A549 (cell line): ENCODE measurements around the gene CPEB4. TPM values are rescaled to one million over a fixed set of nuclear protein-coding genes. Genes with fewer than 3 reads are reported as not detected.

Experiments used
- ATAC-seq, 2 experiments: fragments of 200-7000 bp in 1 of 2; fragments of >200 bp in 1 of 2; cut with Nextera tagmentation in 1 of 2; cut with Tn5 transposase in 1 of 2; 3 replicates each; pipeline versions ENCODE4 v1.8.0 to v1.9.1; 2018 to 2020; ENCODE audit warnings: mild to moderate bottlenecking in 1 of 2, moderate library complexity in 1 of 2
- CTCF ChIA-PET: fragments of 300-600 bp; sonication (Branson Sonifier 250); formaldehyde crosslinking; extraction: SDS; loops from one replicate; lab custom pipeline; 2021; ENCODE audit warnings: antibody characterized with exemption, inconsistent platforms; lab: Yijun Ruan, JAX
- POLR2A ChIA-PET: fragments of 350-600 bp; formaldehyde crosslinking; extraction: SDS; loops from one replicate; lab custom pipeline; 2021; ENCODE audit warnings: antibody characterized with exemption, inconsistent platforms; lab: Yijun Ruan, JAX
- DNase-seq, 2 experiments: peaks; one replicate each; pipeline versions ENCODE4 v3.0.0 to v3.0.0-alpha.2; 2011 to 2016; ENCODE audit warnings: low read depth in 1 of 2, low spot score in 1 of 2
- FAIRE-seq: peaks from 2 replicates; lab custom pipeline; 2011; peaks lifted over from hg19 to GRCh38; lab: Jason Lieb, UNC
- H3K27ac ChIP-seq, 2 experiments: fragments of >200 bp; sonication (Bioruptor Twin); formaldehyde crosslinking; 3 replicates each; pipeline ENCODE4 v1.5.1; 2016 to 2017
- H3K4me1 ChIP-seq: fragments of >200 bp; sonication (Bioruptor Twin); formaldehyde crosslinking; 3 replicates; pipeline ENCODE4 v1.6.1; 2016
- H3K4me2 ChIP-seq: fragments of >200 bp; sonication (Bioruptor Twin); formaldehyde crosslinking; 3 replicates; pipeline ENCODE4 v1.6.1; 2016
- H3K4me3 ChIP-seq: fragments of >200 bp; sonication (Bioruptor Twin); formaldehyde crosslinking; 3 replicates; pipeline ENCODE4 v1.5.1; 2016
- H3K9me3 ChIP-seq: fragments of >200 bp; sonication (Bioruptor Twin); formaldehyde crosslinking; 3 replicates; pipeline ENCODE4 v1.6.1; 2016
- CBX2 ChIP-seq: fragments of 200-600 bp; sonication (generic); IDR thresholded peaks from 2 replicates; pipeline ENCODE4 v1.6.1; 2016; ENCODE audit warnings: low read depth, mild to moderate bottlenecking, borderline replicate concordance
- CHD4 ChIP-seq: fragments of 200-600 bp; sonication (generic); IDR thresholded peaks from 2 replicates; pipeline ENCODE4 v1.6.1; 2016; ENCODE audit warnings: antibody characterized with exemption, mild to moderate bottlenecking, borderline replicate concordance
- EHMT2 ChIP-seq: fragments of 200-600 bp; sonication (generic); IDR thresholded peaks from 2 replicates; pipeline ENCODE4 v1.6.1; 2016; ENCODE audit warnings: antibody characterized with exemption, low read depth, mild to moderate bottlenecking, moderate library complexity
- EP300 ChIP-seq, 2 experiments: fragments of >200 bp; sonication (Bioruptor Twin); formaldehyde crosslinking; IDR thresholded peaks; 2 replicates in 1 of 2; 3 replicates in 1 of 2; pipeline ENCODE4 v1.6.1; 2016 to 2017
- FOXS1 ChIP-seq: fragments of 250-450 bp; sonication (Bioruptor Pico); IDR thresholded peaks from 2 replicates; pipeline ENCODE4 v1.5.0; 2020; ENCODE audit warnings: mild to moderate bottlenecking, moderate library complexity
- HDAC2 ChIP-seq: fragments of 200-600 bp; sonication (generic); IDR thresholded peaks from 2 replicates; pipeline ENCODE4 v1.6.1; 2016
- HOXA7 ChIP-seq: fragments of 250-450 bp; sonication (Bioruptor Pico); IDR thresholded peaks from 2 replicates; pipeline ENCODE4 v1.5.0; 2020; ENCODE audit warnings: mild to moderate bottlenecking, moderate library complexity
- HOXB13 ChIP-seq: fragments of 250-450 bp; sonication (Bioruptor Pico); IDR thresholded peaks from 2 replicates; pipeline ENCODE4 v1.5.0; 2020; ENCODE audit warnings: low read depth, mild to moderate bottlenecking, moderate library complexity
- HOXB5 ChIP-seq: fragments of 250-450 bp; sonication (Bioruptor Pico); IDR thresholded peaks from 2 replicates; pipeline ENCODE4 v1.5.0; 2020; ENCODE audit warnings: mild to moderate bottlenecking, moderate library complexity
- JUNB ChIP-seq: fragments of >200 bp; sonication (Bioruptor Twin); formaldehyde crosslinking; IDR thresholded peaks from 2 replicates; pipeline ENCODE4 v1.6.1; 2016
- MYC ChIP-seq: IDR thresholded peaks from 2 replicates; pipeline ENCODE4 v1.6.1; 2012; ENCODE audit warnings: mild to moderate bottlenecking, inconsistent platforms, low read length, improper control_type of control experiment, borderline replicate concordance
- NPAS2 ChIP-seq: fragments of 250-450 bp; sonication (Bioruptor Pico); IDR thresholded peaks from 2 replicates; pipeline ENCODE4 v1.8.0; 2022; ENCODE audit warnings: mild to moderate bottlenecking, moderate library complexity, borderline replicate concordance
- NR3C1 ChIP-seq: fragments of >200 bp; sonication (Bioruptor Twin); formaldehyde crosslinking; IDR thresholded peaks from 3 replicates; pipeline ENCODE4 v1.6.1; 2017
- RAD21 ChIP-seq, 2 experiments: fragments of >200 bp in 1 of 2; sonication (Bioruptor Twin) in 1 of 2; formaldehyde crosslinking in 1 of 2; IDR thresholded peaks in 1 of 2; conservative IDR thresholded peaks in 1 of 2; 2 replicates in 1 of 2; 3 replicates in 1 of 2; pipeline ENCODE4 v1.6.1; 2012 to 2018; ENCODE audit warnings: inconsistent platforms in 1 of 2
- RARB ChIP-seq: fragments of 250-450 bp; sonication (Bioruptor Pico); IDR thresholded peaks from 2 replicates; pipeline ENCODE4 v1.8.0; 2021; ENCODE audit warnings: mild to moderate bottlenecking, moderate library complexity
- SREBF2 ChIP-seq: fragments of 450-650 bp; IDR thresholded peaks from 2 replicates; pipeline ENCODE4 v1.6.1; 2014; ENCODE audit warnings: mild to moderate bottlenecking, moderate library complexity
- TP53 ChIP-seq: fragments of 250-450 bp; sonication (Bioruptor Pico); IDR thresholded peaks from 2 replicates; pipeline ENCODE4 v1.5.0; 2021; ENCODE audit warnings: mild to moderate bottlenecking, moderate library complexity
- ZC3H11A ChIP-seq: fragments of 450-650 bp; IDR thresholded peaks from 2 replicates; pipeline ENCODE4 v1.6.1; 2014; ENCODE audit warnings: antibody characterized with exemption, mild to moderate bottlenecking
- ZNF302 ChIP-seq: fragments of 250-450 bp; sonication (Bioruptor Pico); IDR thresholded peaks from 2 replicates; pipeline ENCODE4 v1.9.0; 2021; ENCODE audit warnings: inconsistent platforms, mild to moderate bottlenecking, moderate library complexity
- WGBS: methylation state at CpG from one replicate; pipeline ENCODE4 v1.1.6; 2017; ENCODE audit errors: missing lambda C conversion rate; 5-methylcytosine and 5-hydroxymethylcytosine counted together
- polyA plus RNA-seq, 4 experiments: library from polyadenylated mRNA; depleted of rRNA in 3 of 4; stranded (reverse); fragments of >200 nt; fragmentation: RNase III in 1 of 4; extraction: RNeasy Plus Mini Kit Qiagen cat#74134 plus additional on column Dnase treatment in 1 of 4; gene quantifications; 2 replicates in 3 of 4; 3 replicates in 1 of 4; pipeline ENCODE4 v1.2.3, GENCODE V29; 2011 to 2017
- TF ChIP-seq, protein P1 (sequence below): fragments of >200 bp; sonication (Bioruptor Twin); formaldehyde crosslinking; IDR thresholded peaks from 3 replicates; pipeline ENCODE4 v1.5.1; 2016
- TF ChIP-seq, protein P2 (sequence below): fragments of 250-450 bp; sonication (Bioruptor Pico); IDR thresholded peaks from 2 replicates; pipeline ENCODE4 v1.5.0; 2020; ENCODE audit warnings: low read depth, mild to moderate bottlenecking, moderate library complexity
- TF ChIP-seq, protein P3 (sequence below): IDR thresholded peaks from 2 replicates; pipeline ENCODE4 v1.6.1; 2012; ENCODE audit warnings: low read depth, borderline replicate concordance
- TF ChIP-seq, protein P4 (sequence below): IDR thresholded peaks from 2 replicates; pipeline ENCODE4 v1.6.1; 2012

Gene CPEB4
- polyA plus RNA-seq, 2 of the 4 experiments (the other 2 are of a cell fraction) = 11.4 to 50.0 TPM

DNA sequence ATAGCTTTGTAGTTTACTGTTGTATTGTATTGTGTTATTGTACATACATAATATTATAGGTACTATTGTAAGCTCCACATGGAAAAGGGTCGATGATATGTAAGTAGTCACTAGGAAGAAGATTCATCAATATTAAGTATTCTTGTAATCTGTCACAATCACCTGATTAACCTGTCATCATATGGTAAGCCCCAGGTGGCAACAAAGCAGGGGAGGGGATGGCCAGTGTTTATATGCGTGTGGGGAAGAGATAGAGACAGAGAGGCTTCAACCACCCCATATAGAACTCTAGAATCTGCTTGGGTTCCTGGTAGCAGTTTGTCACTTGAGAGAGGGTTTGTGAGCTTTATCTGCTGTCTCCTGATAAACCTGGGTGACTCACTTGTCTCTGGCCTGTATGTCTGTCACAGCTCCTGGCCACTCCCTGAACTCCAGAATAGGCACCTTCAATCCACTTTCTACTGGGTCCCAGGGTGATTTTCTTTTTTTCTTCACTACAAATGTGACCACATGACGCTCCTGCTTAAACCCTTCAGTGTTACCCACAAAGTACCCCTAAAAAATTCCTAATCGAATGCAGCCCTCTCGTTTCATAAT is 48.9 kb upstream of the CPEB4 start:
- H3K4me2 ChIP-seq = no peak overlapping the region
- peaks cover 11% of the 10 kb centered on the region; the same call in 1 of the 3 replicates for H3K4me1 ChIP-seq
- CTCF ChIA-PET = interaction anchor here (1.1 to 1.5 kb wide), 2 partner anchors 12 to 41 kb away, joined by 3 to 5 read pairs; no protein-coding TSS in a partner anchor
- WGBS = 53% methylated on average over 5 of the region's 5 CpGs
- DNase-seq (no peak), FAIRE-seq (no peak), ATAC-seq (peak; percentile 43 to 70; a peak in 2 of 6 replicates)
- H3K4me3 ChIP-seq = no peak overlapping the region
- peak overlapping the region in 1 of 2 experiments; percentile 46; a peak in 2 of 6 replicates for H3K27ac ChIP-seq
- POLR2A ChIA-PET = no interaction called here
- H3K9me3 ChIP-seq = no peaks in the 10 kb centered on the region
- TF ChIP-seq EHMT2 (no peak), NR3C1 (no peak), ZC3H11A (no peak), EP300 (IDR thresholded peaks at IDR 0.05) (no peak), MYC (no peak), HOXA7 (no peak), RARB (CRISPR knock-in tag) (no peak), ZNF302 (no peak), JUNB (no peak), NPAS2 (no peak), FOXS1 (CRISPR knock-in tag) (no peak), SREBF2 (no peak), TP53 (CRISPR knock-in tag) (no peak), HOXB5 (no peak), HDAC2 (no peak), HOXB13 (CRISPR knock-in tag) (no peak), CHD4 (no peak)
- TF ChIP-seq, protein P1, sequence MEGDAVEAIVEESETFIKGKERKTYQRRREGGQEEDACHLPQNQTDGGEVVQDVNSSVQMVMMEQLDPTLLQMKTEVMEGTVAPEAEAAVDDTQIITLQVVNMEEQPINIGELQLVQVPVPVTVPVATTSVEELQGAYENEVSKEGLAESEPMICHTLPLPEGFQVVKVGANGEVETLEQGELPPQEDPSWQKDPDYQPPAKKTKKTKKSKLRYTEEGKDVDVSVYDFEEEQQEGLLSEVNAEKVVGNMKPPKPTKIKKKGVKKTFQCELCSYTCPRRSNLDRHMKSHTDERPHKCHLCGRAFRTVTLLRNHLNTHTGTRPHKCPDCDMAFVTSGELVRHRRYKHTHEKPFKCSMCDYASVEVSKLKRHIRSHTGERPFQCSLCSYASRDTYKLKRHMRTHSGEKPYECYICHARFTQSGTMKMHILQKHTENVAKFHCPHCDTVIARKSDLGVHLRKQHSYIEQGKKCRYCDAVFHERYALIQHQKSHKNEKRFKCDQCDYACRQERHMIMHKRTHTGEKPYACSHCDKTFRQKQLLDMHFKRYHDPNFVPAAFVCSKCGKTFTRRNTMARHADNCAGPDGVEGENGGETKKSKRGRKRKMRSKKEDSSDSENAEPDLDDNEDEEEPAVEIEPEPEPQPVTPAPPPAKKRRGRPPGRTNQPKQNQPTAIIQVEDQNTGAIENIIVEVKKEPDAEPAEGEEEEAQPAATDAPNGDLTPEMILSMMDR = no peak
- TF ChIP-seq, protein P2, sequence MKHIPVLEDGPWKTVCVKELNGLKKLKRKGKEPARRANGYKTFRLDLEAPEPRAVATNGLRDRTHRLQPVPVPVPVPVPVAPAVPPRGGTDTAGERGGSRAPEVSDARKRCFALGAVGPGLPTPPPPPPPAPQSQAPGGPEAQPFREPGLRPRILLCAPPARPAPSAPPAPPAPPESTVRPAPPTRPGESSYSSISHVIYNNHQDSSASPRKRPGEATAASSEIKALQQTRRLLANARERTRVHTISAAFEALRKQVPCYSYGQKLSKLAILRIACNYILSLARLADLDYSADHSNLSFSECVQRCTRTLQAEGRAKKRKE (CRISPR knock-in tag) = no peak
- TF ChIP-seq, protein P3, sequence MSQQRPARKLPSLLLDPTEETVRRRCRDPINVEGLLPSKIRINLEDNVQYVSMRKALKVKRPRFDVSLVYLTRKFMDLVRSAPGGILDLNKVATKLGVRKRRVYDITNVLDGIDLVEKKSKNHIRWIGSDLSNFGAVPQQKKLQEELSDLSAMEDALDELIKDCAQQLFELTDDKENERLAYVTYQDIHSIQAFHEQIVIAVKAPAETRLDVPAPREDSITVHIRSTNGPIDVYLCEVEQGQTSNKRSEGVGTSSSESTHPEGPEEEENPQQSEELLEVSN = no peak

- 92% methylated on average over 6 of the region's 6 CpGs for WGBS
- POLR2A ChIA-PET = no interaction called here
- FAIRE-seq = no peak
Measured at GRCh38 chr5:173840111-173840983, 47.8 kb upstream of the CPEB4 start.

More at GRCh38 chr5:173840111-173840983, 47.8 kb upstream of the CPEB4 start:
- H3K9me3 ChIP-seq = no peaks in the 10 kb centered on the region
- TF ChIP-seq CBX2 (no peak), HOXB5 (no peak), RAD21 (conservative IDR thresholded peaks at IDR 0.05 in 1 of 2, IDR thresholded peaks at IDR 0.05 in 1 of 2) (no peak), HDAC2 (no peak)
- TF ChIP-seq, protein P4, sequence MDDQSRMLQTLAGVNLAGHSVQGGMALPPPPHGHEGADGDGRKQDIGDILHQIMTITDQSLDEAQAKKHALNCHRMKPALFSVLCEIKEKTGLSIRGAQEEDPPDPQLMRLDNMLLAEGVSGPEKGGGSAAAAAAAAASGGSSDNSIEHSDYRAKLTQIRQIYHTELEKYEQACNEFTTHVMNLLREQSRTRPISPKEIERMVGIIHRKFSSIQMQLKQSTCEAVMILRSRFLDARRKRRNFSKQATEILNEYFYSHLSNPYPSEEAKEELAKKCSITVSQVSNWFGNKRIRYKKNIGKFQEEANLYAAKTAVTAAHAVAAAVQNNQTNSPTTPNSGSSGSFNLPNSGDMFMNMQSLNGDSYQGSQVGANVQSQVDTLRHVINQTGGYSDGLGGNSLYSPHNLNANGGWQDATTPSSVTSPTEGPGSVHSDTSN = no peak
- H3K4me2 ChIP-seq = no peak overlapping the region
- CTCF ChIA-PET = no interaction called here
- H3K4me1 ChIP-seq = peaks cover 11% of the 10 kb centered on the region; the same call in 1 of the 3 replicates
- H3K27ac ChIP-seq = no peak overlapping the region
- ATAC-seq (no peak), DNase-seq (no peak)
- H3K4me3 ChIP-seq = no peak overlapping the region
